SK-N-MC (cell line): ENCODE data around the gene EPS15.
"Not testable (repeated sequence)": the region's sequence is repeated elsewhere in the genome, so short reads cannot be mapped to it uniquely, and the experiment has no call there.

Source experiments
- EZH2 ChIP-seq: fragments of 200-600 bp; sonication (generic); IDR thresholded peaks from one replicate; pipeline ENCODE4 v1.6.1; 2017; ENCODE audit warnings: antibody characterized with exemption
- POLR2AphosphoS5 ChIP-seq: IDR thresholded peaks from 2 replicates; pipeline ENCODE4 v1.6.1; 2012; ENCODE audit warnings: mild to moderate bottlenecking, low read depth, low read length, borderline replicate concordance

- TF ChIP-seq EZH2, POLR2AphosphoS5: not testable (repeated sequence)
Measured at GRCh38 chr1:51411820-51412219, 107.2 kb downstream of the EPS15 start.
